ENCODE measurements around the gene C15orf62.
A peak's percentile ranks its signal among the peaks of the same experiment; 100 is the strongest.

C15orf62 gene

DNA sequence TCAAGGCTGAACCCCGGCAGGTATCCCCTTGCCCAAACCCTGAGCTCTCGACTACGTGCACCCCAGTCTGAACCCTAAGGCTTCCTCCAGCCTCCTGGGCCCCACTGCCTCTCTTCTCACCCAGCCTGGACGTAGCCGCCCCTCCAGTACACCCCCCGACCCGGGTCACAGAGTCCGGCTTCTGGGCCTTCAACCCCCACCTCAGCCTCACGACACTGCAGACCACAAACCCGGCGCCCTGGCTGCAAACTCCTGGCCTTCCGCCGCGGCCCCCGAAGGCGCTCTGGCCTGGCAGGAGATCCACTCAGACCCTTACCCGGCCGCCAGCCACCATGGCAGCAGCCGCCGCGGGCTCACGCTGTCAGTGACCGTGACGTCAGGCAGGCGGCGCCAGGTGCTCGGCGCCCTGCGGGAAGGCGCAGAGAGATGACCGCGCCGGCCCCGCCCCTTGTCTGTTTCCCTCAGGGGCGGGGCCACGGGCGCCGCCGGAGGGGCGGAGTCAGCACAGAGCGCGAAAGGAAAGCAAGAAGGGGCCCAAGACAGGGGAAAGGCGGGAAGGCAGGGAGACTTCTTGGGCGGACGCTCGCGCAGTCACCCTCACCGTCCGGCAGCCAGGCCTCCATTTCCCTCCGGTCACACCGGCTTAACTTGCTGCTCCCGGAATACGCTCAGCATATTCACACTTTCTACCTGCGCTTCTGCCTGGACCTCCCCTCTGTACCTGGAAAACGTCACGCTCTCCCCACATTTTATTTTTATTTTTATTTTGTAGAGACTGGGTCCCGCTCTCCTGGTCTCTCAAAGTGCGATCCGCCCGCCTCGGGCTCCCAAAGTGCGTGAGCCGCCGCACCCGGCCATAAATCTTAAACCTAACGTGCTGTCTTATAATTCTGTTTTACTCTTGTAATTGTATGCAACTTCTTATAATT lies 14.6 kb upstream of the C15orf62 start, which contains the start of gene RMDN3:
Gene RMDN3, minus strand, starts transcription at position 372 of the 929 bp plus-strand sequence. CDS start 471 bp downstream, outside the sequence.
- DNase-seq (ENCODE audit: extremely low read depth in 1 of 2, low read depth in 1 of 2): peak; percentile 84 to 86

- no peak for DNase-seq (ENCODE audit: extremely low read depth in 1 of 2, low read depth in 1 of 2)
These were observed 14.0 kb upstream of the C15orf62 start for GRCh38 chr15:40755812-40756208.

GRCh38 chr15:40756938-40757337 lies 12.8 kb upstream of the C15orf62 start:
- DNase-seq (ENCODE audit: extremely low read depth in 1 of 2, low read depth in 1 of 2): no peak

GRCh38 chr15:40759961-40760360 lies 9.8 kb upstream of the C15orf62 start:
- DNase-seq (ENCODE audit: extremely low read depth in 1 of 2, low read depth in 1 of 2): no peak

GRCh38 chr15:40762919-40763800 lies 6.6 kb upstream of the C15orf62 start:
- DNase-seq (ENCODE audit: extremely low read depth in 1 of 2, low read depth in 1 of 2): no peak

DNA sequence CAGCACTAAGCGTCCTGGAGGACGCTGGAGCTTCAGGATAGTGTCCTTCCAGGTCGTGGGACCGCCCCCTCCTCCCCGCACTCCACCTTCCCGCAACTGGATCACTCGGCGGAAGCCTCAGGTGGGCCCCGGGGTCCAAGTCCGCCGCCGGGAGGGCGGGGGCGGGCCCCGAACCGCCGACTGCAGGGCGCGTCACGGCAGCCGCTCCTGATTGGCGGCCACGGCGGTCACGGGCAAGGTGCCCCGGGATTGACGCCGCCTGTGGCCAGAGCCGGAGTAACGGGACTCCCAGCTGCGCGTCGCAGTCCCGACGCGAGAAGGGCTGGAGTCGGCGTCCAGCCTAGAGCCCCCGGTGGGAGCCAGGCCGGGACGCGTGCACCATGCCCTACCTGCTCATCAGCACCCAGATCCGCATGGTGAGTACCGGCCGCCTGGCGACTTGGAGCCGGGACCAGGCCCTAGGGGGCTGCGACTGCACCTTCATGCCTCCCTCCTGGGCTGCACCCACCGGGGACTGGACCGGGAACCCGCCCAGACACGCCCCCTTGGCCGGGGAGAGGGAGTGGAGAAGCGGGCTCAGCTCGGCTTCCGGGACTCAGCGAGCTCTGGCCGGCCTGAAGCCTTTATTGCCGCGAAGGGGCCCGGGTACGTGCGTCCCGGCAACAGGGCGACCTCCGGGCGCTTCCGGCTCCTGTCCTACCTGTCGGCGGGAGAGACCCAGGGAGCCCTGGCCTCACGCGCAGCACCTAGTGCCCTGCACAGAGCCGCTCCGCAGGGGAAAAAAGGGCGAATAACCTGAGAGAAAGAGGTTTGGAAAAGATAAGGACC lies 5.8 kb upstream of the C15orf62 start, which contains the start of gene GCHFR:
Gene GCHFR, plus strand, starts transcription at position 268 of the 828 bp plus-strand sequence. Its CDS starts 113 bp downstream, at position 381.
- DNase-seq (ENCODE audit: extremely low read depth in 1 of 2, low read depth in 1 of 2): no peak

- DNase-seq (ENCODE audit: extremely low read depth in 1 of 2, low read depth in 1 of 2): no peak
These were observed 5.1 kb upstream of the C15orf62 start for GRCh38 chr15:40764629-40765103.

DNA sequence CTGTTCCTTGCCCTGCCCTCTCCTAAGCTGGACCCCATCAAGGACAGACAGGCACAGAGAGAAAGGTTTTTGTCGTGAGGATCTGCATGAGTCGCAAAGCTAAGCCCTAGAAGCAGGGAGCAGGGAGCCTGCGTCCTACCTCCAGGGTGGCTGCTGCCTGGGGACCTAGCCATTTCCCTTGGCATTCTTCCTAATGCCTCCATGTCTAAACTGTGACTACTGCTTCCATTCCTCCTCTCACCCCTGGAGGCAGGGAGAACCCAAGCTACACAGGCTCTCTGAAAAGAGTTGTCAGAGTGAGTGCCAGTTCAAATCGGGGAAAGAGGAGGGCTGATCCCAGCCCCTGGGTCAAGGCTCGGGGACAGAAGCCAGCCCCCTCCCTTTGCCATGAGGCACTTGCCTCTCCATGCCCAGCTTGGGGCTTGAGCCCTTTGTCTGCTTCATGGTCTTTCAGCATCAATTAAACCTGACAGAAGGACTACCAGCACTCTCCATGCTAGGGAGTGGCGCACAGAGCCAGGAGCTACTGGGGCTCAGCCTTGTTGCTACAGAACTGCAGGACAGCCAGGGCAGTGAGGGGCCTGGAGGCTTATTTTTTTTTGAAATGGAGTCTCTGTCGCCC lies 3.5 kb upstream of the C15orf62 start:
- no peak for DNase-seq (ENCODE audit: extremely low read depth in 1 of 2, low read depth in 1 of 2)

DNA sequence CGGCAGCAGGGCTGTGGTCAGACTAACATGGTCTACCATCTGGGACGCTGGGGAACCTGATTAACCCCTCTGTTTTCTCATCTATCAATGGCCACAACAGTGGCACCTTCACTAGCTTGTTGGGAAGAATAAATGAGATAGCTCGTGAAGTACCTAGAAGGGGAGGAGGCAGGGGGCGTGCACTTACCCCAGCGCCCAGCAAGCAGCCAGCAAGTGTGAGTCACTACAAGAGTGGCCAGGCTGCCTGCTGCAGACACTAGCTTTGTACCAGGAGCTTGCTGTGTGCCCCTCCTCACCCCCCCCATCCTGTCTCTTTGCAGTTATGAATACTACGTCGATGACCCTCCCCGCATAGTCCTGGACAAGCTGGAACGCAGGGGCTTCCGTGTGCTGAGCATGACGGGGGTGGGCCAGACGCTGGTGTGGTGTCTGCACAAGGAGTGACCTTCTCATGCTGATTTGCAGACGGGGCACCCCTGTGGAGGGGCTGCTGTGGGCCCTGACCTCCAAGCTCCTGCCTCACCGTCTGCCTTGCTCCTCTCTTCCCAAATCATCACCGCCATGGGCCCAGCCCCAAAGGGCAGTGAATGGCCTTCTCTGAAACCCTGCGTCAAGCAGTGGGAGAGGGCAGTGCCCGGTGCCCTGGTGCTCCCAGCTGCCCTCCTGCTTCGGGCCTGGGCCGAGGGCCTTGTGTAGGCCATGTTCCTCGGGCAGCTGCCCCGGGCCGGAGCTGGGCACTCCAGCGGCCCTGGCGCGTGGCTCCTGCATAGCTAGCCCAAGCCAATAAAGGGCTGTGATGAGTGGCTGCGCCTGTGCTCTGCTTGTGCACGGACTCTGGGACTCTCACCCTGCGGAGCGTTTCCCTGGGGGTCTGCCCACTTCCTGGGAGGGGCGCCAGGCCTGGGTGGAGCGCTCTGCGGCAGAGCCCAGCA lies 2.6 kb upstream of the C15orf62 start:
- DNase-seq (ENCODE audit: extremely low read depth in 1 of 2, low read depth in 1 of 2): no peak

GRCh38 chr15:40767838-40768500 lies 1.8 kb upstream of the C15orf62 start:
- no peak for DNase-seq (ENCODE audit: extremely low read depth in 1 of 2, low read depth in 1 of 2)

- DNase-seq (ENCODE audit: extremely low read depth in 1 of 2, low read depth in 1 of 2): no peak
These were observed 1.1 kb upstream of the C15orf62 start for GRCh38 chr15:40768521-40769273.

DNA sequence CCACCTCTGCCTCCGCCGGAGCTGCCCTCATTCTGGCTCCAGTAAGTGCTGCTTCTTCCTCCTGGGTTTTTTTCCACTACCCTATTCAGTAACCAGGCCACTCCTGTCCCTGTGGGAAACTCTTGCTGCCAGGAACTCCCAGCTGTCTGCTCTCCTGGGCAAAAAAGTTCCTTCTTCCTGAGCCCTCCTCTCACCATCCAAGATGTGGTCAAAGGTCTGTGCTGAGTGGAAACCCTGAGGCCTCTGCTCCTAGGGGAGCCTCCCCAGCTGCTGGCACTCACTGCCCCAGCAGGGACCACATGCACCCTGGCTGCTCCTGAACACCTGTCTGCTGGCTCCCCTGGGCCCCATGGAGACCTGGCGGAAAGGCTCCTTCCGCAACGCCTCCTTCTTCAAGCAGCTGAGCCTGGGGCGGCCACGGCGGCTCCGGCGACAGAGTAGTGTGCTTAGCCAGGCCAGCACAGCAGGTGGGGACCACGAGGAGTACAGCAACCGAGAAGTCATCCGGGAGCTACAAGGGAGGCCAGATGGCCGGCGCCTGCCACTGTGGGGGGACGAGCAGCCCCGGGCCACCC lies 454 bp downstream of the C15orf62 start:
- no peak for DNase-seq (ENCODE audit: extremely low read depth in 1 of 2, low read depth in 1 of 2)

- DNase-seq (ENCODE audit: extremely low read depth in 1 of 2, low read depth in 1 of 2): no peak
These were observed 1.5 kb downstream of the C15orf62 start for GRCh38 chr15:40771242-40771641.

DNA sequence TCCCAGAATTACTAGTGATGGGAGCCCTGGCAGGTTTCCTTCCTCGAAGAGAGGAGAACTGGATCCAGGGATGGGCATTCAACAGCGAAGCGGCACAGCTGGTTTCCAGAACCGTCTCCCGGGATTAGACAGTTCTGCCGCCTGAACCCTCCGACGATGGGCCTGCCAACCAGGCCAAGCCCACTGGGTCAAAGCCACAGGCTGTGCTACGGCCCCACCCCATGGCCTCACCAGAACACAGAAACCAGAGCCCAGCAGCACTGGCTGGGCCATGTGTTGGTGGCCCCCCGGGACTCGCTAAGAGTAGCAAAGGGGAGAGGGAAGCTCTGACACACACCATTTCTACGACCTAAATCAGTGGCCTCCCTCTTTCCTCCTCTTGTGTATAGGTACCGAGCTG lies 2.2 kb downstream of the C15orf62 start:
- DNase-seq (ENCODE audit: extremely low read depth in 1 of 2, low read depth in 1 of 2): no peak

DNA sequence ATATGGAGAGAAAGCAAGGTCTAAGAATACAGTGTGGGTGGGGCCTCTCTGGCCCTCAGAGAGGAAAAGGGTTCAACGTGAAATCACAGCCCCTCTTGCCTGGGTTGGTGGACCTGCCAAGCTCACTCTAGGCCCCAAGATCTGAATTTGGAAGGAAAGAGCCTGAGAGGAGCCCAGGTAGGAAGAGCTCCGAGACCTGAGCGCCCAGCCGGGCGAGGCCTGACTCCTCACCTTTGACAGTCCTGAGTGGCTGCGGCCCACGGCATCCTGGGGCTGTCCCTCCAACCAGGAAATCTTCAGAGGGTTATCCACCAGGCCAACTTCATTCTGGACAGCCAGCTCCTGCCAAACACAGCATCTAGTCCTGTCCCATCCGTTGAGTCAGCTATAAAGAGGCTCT lies 3.7 kb downstream of the C15orf62 start:
- no peak for DNase-seq (ENCODE audit: extremely low read depth in 1 of 2, low read depth in 1 of 2)

DNA sequence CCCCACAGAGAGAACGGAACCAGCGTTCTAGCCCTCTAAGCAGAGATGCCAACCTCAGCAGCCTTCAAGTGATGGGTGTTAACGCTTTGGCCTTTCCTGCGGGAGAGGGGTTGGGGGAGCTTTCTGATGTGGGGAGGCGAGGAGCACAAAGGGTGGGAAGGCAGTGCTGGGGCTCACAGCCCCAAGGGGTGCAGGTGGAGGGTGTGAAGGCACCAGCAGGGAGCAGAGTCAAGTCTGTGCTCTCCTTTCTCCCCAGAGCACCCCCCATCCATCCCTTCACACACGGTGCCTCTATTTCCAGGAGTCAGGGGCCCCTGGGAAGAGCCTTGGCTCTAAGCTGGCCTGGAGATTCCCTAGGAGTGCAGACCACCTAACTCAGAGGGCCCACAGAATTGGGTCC lies 4.1 kb downstream of the C15orf62 start:
- no peak for DNase-seq (ENCODE audit: extremely low read depth in 1 of 2, low read depth in 1 of 2)

DNA sequence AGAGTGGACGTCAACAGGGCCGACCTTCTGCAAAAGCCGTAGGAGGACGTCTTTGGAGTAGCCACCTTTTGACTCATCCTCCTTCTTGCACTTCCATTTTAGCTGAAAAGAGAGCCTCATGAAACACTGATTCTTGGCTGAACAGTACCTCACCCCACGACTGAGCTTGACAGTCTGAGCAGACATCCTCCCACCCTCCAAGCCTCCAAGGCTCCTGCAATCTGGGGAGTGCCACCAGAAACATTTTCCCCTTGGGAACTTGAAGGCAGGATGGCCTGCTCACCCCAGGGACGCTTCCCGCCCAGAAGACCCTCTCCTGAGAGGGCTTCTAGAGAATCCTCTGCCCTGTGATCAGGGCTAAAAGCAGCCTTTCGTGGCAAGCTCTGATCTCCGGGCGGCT lies 5.2 kb downstream of the C15orf62 start:
- DNase-seq (ENCODE audit: extremely low read depth in 1 of 2, low read depth in 1 of 2): no peak
